T-helper 1 cell (primary cell): ENCODE results near the gene ABCC5.
"Not testable (repeated sequence)": the region's sequence is repeated elsewhere in the genome, so short reads cannot be mapped to it uniquely, and the experiment has no call there.

ENCODE experiments used
- DNase-seq, 5 donors: peaks; one replicate each; pipeline ENCODE4 v3.0.0-alpha.2; 2012 to 2020

The ABCC5 gene

GRCh38 chr3:184015381-184016019 lies 2.2 kb downstream of the ABCC5 start:
- no peak for DNase-seq

DNA sequence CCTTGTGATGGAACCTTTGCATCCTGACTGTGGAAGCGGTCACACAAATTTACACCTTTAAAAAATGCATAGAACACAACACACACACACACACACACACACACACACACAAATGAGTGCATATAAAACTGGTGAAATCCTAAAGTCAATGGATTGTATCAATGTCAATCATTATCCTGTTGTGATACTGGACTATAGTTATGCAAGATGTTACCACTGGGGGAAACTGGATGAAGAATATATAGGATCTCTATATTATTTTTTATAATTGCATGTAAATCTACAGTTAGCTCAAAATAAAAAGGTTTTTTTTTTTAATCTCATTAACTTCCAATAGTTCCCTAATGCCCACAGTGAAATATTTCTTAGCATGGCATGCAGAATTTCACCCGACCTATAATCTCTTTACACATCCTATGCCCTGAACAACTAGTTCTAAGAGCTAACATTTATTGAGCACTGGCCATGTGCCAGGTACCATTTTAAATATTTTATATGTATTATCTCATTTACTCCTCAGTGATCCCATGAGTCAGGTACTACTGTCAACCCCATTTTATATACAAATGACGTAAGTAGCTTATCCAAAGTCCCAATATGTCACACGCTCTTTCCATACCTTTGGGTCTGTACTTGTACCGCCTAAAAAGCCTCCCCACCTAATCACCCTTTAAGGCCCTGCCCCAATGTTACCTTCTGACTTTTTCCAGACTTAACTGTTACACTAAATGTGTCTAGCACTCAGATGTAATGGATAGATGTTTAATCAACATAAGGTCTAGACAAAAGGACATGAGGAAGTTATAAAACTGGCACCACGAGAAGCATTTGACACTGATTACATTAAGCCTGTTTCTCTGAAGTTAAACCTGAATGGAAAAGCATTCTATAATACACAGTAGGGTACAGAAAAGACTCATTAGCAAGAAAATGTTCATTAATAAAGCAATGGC lies 5.5 kb downstream of the ABCC5 start:
- DNase-seq, result no peak

- no peak for DNase-seq
These were observed 6.3 kb downstream of the ABCC5 start for GRCh38 chr3:184011230-184011876.

- DNase-seq, result no peak
These were observed 9.5 kb downstream of the ABCC5 start for GRCh38 chr3:184008161-184008560.

DNA sequence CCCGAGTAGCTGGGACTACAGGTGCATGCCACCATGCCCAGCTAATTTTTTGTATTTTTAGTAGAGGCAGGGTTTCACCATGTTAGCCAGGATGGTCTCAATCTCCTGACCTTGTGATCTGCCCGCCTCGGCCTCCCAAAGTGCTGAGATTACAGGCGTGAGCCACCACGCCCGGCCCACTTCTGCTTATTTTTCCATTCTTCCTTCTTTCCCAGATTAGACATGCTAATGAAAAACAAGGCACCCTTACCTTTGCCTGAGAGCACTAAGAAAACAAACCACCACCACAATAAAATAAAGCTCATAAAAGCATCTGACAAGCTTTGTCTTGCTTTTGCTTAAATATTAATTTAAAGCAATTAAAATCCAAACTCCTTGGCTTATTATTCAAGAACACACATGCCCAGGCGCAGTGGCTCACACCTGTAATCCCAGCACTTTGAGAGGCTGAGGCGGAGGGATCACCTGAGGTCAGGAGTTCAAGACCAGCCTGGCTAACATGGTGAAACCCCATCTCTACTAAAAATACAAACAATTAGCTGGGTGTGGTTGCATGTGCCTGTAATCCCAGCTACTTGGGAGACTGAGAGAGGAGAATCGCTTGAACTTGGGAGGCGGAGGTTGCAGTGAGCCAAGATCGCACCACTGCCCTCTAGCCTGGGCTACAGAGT lies 10.4 kb downstream of the ABCC5 start:
- DNase-seq, result not testable (repeated sequence)

DNA sequence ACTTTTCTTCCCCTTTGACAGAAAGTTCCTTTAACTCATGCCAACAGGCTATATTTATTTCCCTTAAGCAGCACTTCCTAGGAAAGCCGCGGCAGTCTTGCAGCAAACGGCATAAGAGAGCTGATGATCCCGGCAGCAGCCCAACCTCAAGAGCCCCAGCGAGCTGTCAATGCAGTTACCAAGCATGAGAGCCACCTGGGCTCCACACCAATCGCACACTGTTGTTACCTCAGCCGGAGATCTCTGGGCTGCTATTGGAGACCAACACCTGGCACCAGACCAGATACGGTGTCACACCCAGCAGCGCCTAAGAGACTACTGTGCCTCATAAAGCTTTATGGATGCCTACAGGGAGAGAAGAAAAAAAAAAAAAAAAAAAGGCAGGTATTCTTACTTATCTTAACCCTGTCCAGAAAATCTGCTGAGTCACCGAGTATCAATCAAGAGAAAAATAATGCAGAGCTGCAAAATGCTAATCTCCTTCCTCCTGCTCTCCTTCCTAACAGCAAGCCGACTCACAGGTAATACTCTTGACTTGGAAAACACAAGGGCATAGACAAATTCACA lies 11.7 kb downstream of the ABCC5 start:
- DNase-seq, result peak in 1 of 5 donors; percentile 10

GRCh38 chr3:184004476-184004875 lies 13.2 kb downstream of the ABCC5 start:
- no peak for DNase-seq

GRCh38 chr3:184003187-184003967 lies 14.3 kb downstream of the ABCC5 start:
- DNase-seq, result no peak

- no peak for DNase-seq
These were observed 15.2 kb downstream of the ABCC5 start for GRCh38 chr3:184002469-184002868.

DNA sequence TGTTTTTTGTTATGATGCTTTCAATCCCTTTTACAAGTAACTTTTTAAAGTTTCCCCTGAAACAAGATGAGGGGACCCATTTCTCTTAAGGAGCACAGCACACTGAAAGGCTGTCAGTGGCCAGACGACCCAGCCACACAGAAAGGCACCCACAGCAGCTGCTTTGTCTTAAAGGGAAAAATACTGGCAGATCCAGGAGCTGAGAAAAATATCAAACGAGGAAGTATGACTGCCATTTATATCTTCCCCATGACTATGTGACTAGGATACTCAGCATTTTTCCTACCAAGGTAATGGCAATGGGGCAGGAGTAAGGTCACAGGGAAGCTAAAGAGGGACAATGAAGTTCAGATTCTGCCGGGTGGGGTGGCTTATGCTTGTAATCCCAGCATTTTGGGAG lies 15.9 kb downstream of the ABCC5 start:
- no peak for DNase-seq

- no peak for DNase-seq
These were observed 26.3 kb downstream of the ABCC5 start for GRCh38 chr3:183991403-183991802.

DNA sequence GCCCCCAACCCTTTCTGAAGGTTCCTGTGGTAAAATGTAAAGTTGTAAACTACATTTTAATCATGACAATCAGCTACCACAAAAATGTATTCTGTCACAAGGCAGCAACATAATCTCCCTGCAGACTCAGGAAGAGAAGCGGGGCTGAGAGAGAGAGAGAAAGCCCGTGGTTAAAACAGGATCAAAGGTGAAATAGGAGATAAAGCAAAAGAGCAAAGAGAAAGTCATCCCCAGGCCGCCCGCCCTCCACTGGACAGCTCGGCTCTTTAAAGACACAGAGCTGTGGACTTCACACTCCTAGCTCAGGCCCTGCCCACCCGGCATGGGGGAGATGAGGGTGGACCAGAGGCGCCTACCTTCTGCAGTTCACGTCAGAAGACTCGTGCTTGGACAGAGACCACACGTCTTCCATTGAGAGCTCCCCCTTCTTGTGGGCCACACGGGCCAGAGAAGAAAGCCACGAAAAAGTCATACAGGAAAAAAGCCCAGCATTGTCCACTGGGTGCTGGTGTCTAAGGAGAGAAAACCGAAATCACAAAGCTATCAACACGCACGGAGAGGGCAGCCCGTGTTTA lies 29.4 kb downstream of the ABCC5 start:
- no peak for DNase-seq

GRCh38 chr3:183987000-183987600 lies 30.6 kb downstream of the ABCC5 start:
- no peak for DNase-seq

- DNase-seq, result no peak
These were observed 32.6 kb downstream of the ABCC5 start for GRCh38 chr3:183984749-183985729.

DNA sequence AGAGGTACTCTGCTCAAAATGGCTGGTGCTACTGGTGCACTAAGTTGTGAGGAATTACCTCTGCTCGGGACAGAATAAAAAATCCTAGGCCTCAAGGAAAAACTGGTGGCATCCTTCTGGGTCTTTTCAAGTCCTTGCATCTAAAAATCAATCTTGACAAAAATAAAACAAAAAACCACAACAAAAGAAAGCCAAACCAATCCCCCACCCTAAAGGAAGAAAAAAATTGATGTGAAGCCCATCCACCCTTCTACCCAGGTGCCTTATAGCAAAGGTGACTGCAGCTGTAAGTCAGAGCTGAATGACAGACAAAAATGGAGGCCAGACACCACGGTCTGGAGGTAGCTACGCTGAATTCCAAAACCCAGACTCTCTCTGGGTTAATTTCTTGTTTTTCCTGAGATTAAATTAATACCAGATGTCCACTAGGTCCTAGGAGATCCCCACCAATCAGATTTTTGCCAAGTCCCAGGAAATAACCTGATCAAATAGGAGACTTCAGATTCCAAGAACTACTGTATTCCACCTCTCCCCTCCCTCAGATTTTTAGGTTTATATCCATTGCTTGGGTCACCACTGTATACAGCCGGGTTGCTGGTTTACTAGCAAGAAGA lies 33.5 kb downstream of the ABCC5 start:
- DNase-seq, result no peak

GRCh38 chr3:183981990-183982644 lies 35.6 kb downstream of the ABCC5 start:
- no peak for DNase-seq

GRCh38 chr3:183980403-183980802 lies 37.3 kb downstream of the ABCC5 start:
- no peak for DNase-seq

DNA sequence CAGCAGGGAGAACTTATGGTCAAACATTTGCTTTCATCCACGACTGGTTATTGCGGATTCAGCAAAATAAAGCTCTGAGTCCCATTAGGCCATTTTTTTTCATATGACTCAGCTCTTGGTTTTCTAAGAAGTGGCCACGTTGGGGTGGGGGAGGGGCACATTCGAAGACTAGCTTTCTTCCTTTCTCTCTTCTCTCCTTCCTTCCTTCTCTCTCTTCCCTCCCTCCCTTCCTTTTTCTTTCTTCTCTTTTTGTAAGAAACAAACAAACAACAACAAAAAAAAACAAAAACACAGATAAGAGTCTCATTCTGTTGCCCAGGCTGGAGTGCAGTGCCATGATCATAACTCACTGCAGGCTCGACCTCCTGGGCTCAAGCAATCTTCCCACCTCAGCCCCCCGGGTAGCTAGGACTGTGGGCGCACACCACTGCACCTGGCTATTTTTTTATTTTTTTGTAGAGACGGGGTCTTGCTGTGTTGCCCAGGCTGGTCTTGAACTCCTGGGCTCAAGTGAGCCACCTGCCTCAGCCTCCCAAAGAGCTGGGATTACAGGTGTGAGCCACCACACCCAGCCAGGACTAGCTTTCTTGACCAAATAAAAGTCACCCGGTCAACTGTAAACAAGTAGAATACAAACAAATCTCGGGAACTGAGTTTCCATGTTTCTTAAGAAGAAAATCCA lies 41.6 kb downstream of the ABCC5 start:
- no peak for DNase-seq
